IMR-90 (cell line): ENCODE data around the gene LCP1.

Experiments used
- FOS ChIP-seq: fragments of 150-350 bp; IDR thresholded peaks from 2 replicates; pipeline ENCODE4 v1.6.1; 2016; ENCODE audit warnings: low read depth, low read length
- POLR2A ChIP-seq: IDR thresholded peaks from 2 replicates; pipeline ENCODE4 v1.6.1; 2012; ENCODE audit warnings: mild to moderate bottlenecking, low read depth, low read length
- RAD21 ChIP-seq: IDR thresholded peaks from 2 replicates; pipeline ENCODE4 v1.6.1; 2012; ENCODE audit warnings: low read length, improper control_type of control experiment
- TF ChIP-seq, protein P1 (sequence below): conservative IDR thresholded peaks from 2 replicates; pipeline ENCODE4 v1.5.1; 2012; ENCODE audit warnings: mild to moderate bottlenecking, low read depth, low read length, improper control_type of control experiment
- TF ChIP-seq, protein P2 (sequence below): fragments of 150-350 bp; IDR thresholded peaks from 2 replicates; pipeline ENCODE4 v1.6.1; 2016; ENCODE audit warnings: low read depth, mild to moderate bottlenecking, low read length, moderate library complexity, borderline replicate concordance

- no peak for TF ChIP-seq FOS
- TF ChIP-seq POLR2A: no peak
- TF ChIP-seq, protein P1, sequence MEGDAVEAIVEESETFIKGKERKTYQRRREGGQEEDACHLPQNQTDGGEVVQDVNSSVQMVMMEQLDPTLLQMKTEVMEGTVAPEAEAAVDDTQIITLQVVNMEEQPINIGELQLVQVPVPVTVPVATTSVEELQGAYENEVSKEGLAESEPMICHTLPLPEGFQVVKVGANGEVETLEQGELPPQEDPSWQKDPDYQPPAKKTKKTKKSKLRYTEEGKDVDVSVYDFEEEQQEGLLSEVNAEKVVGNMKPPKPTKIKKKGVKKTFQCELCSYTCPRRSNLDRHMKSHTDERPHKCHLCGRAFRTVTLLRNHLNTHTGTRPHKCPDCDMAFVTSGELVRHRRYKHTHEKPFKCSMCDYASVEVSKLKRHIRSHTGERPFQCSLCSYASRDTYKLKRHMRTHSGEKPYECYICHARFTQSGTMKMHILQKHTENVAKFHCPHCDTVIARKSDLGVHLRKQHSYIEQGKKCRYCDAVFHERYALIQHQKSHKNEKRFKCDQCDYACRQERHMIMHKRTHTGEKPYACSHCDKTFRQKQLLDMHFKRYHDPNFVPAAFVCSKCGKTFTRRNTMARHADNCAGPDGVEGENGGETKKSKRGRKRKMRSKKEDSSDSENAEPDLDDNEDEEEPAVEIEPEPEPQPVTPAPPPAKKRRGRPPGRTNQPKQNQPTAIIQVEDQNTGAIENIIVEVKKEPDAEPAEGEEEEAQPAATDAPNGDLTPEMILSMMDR: no peak
- no peak for TF ChIP-seq RAD21
- TF ChIP-seq, protein P2, sequence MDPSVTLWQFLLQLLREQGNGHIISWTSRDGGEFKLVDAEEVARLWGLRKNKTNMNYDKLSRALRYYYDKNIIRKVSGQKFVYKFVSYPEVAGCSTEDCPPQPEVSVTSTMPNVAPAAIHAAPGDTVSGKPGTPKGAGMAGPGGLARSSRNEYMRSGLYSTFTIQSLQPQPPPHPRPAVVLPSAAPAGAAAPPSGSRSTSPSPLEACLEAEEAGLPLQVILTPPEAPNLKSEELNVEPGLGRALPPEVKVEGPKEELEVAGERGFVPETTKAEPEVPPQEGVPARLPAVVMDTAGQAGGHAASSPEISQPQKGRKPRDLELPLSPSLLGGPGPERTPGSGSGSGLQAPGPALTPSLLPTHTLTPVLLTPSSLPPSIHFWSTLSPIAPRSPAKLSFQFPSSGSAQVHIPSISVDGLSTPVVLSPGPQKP: no peak
Measured at GRCh38 chr13:46142776-46143175, 39.2 kb downstream of the LCP1 start.
